Activated CD4-positive, alpha-beta T cell treated with anti-CD3 and anti-CD28 coated beads for 24 hours (primary cell): ENCODE results near the gene MAD1L1.
"Not testable (repeated sequence)": the region's sequence is repeated elsewhere in the genome, so short reads cannot be mapped to it uniquely, and the experiment has no call there.

Source experiments
- DNase-seq, 2 donors: peaks; one replicate each; pipeline ENCODE4 v3.0.0-alpha.2; 2020; ENCODE audit warnings: low read depth in 2 of 2

The MAD1L1 gene

DNA sequence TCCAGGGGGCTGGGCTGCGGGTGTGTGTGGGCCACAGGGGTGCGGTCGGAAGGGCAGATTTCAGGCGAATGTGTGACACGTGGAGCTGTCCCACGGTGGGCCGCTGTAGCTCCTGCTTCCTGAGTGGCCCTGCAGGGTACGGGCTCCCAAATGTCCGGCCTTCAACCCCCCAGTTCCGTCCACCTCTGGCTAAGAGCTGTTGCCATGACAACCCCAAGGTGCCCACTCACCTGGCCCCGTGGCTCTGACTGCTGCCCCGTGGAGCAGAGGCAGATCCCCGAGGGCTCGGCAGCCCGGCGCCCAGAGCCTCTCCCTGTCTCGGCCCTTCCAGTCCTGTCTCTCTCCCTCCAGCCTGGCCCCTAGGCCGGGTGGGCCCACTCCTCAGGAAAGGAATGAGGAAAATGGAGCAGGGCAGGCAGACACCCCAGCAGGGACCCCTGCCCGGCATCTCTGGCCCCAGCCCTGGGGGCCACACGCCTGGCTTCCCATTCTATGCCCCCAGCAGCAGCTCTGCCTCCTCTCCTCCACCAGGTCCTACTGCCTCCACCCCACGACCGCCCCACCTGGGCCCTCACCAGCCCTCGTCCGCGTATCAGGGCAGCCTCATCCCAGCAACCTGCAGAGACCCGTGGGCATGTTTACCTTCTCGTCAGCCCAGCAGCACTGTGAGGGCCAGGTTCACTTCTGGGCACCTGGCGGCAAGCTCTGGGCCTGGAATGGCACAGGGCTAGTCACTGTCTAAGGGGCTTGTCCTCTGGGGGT, 347.1 kb downstream of the MAD1L1 start:
- no peak for DNase-seq

DNA sequence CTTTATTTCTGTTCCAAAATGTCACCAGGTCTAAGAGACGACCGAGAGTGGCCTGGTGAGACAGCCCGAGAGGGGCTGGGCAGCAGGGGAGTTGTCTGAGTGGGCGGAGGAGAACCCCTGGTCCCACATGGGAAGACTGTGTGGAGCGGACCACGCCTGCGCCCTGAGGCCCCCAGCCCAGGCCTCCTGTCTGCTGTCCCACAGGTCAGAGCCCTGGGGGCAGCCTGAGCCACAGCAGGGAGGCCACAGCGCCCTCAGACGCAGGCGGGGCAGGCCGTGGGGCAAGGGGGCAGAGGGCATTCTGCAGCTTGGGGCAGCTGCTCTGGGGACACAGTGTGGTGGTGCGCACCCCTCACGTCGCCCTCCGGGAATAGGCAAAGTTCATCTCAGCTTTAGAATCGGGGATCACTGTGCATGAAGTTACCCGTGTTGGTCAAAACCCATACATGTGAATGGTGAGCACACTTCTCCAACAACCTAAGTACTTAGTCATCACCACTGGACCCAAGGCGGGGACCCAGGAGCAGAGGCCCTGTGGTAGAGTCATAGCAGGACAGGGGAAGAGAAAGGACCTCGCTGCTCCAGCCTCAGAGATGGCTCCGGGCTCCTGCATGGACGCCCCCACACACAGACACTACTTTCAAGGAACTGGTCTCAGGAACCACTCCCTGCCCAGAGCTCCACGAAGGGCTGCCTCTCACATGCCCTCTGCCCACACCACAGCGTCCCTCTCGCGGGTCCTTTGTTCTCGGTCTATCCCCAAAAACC, 348.0 kb downstream of the MAD1L1 start:
- DNase-seq, result no peak

DNA sequence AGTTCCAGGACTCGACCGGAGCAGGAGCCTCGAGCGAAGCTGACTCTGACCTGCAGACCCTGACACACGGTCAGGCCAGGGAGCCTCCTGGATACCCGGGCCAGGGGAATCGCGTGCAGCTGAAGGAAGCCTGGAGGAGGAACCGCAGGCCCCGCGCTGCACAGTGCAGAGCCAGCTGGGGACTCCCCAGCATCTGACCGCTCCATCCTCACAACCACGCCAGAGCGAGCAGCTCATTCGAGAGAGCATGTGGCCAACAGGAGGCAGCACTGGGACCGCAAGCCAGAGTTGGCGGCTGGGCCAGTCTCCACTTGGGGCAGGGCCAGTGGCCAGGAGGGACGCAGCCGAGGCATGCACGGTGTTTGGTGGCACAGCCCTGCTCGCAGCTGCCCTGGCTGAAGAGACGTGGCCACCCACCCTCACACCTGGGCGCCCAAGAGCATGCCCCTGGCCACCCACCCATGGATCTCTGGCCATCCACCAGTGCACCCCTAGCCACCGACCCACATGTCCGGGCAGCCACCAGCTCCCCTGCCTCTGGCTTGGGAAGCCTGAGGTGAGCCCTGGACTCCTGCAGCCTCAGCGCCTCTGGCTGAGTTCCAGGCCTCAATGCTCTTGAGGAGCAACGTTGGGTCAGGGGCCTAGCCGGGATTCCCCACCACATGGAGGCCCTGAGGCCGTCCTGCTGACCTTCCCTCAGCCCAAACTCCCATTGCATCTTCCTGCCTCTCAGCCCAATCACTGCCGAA, 348.7 kb downstream of the MAD1L1 start:
- DNase-seq, result no peak

GRCh38 chr7:1883031-1883761, 349.5 kb downstream of the MAD1L1 start:
- DNase-seq, result no peak

DNA sequence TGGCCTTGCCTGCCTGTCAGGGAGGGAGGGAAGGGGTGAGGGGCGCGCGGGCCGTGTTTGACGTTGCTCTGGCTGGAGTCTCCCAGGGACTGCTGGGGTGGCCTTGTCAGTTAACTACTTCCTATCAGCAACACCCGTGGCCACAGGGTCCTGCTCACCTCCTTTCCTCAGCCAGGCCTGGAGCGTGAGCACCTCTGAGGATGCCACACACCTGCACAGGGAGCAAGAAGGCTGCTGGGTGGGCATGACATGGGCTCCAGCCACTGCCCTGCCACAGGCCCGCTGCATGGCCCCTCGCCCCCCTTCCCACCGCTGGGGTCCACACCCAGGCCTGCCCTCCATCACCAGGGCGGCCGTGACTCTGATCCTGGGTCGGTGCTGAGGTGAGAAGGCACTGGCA, 350.3 kb downstream of the MAD1L1 start:
- no peak for DNase-seq

GRCh38 chr7:1881946-1882345, 350.8 kb downstream of the MAD1L1 start:
- DNase-seq, result no peak

DNA sequence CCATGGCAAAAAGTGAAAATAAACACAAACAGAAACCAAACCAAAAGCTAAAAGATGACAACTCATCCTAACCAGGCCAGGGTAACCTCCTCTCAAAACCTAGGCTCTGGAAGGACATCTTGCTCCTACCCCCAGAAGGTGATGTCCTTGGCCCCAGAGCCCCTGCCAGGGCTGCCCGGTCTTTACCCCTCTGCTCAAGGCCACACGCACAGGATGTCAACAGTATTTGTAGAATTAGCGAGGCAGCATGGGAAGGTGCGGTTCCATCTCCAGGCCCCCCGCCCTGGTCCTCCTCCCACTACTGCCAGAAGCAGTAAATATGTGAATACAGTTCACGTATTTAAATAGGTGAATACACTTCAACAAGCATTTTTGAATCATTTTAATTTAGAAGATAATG, 356.1 kb downstream of the MAD1L1 start:
- DNase-seq, result not testable (repeated sequence)

- DNase-seq, result not testable (repeated sequence)
Observed at GRCh38 chr7:1875392-1876199, 357.1 kb downstream of the MAD1L1 start.

DNA sequence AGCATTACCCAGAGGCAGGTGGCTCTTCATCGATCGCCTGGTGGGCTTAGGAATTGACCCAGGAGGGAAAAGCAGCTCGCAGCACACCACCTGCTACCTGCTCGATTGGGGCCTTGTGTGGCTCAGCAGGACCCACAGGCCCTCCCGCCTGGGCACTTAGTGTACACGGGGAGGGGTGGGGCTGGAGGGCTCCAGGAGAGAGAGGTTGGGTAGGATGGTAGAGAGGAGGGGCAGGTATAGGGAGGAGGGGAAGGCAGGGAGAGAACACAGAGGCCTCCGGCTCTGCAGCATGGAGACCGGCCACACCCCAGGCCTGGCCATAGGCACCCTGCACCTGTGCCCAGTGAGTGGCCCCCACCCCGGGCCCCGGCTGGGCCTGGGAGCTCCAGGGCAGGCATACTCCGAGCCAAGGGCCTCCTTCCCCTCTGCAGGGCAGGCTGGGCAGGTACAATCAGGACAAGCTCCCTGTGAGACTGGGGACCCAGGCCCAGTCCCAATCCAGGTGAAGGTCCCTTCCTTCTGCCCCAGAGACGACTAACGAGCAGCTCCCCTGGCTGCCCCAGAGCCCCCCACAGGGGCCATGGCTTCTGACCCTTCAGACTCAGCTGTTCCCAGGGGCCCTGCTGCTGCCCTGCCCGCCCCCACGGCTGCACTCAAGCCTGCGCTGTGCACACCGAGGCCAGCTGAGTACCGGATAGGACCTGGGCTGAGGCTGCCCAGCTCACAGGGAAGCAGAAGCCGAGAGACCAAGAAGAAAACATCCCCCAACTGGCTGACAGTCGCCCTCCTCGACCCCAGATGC, 358.0 kb downstream of the MAD1L1 start:
- not testable (repeated sequence) for DNase-seq

DNA sequence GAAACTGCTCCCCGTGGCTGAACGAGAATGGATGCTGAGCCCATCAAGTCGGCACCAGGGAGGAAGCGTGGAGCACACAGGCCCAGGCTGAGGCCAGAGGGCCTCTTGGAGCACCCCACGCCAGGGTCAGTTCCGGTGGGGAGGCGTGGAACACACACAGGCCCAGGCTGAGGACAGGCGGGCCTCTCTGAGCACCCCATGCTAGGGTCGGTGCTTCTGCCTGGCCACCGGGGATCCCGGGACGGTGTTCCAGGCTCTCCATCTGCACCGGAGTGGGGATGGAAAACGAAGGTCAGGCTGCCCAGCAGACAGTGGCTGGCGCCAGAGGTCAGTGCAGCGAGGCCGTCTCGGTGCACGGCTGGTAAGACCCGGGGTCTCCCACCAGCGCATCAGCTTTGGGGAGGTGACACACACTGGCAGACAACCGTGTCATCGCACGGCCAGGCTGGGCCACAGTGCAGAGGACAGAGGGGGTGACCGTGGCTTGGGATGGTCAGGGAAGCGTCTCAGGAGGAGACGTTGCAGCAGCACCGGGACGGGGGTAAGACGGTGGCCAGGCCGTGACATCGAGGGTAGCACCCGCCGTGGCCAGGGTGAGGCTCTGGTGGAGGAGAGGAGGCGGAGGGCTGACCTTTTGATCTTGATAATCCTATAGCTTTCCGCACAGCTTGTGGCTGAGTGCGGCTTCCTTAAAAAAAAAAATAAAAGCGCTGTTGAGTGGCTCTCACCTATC, 358.7 kb downstream of the MAD1L1 start:
- DNase-seq, result no peak

GRCh38 chr7:1873421-1873820, 359.3 kb downstream of the MAD1L1 start:
- DNase-seq, result no peak

- no peak for DNase-seq
Observed at GRCh38 chr7:1873070-1873405, 359.7 kb downstream of the MAD1L1 start.

DNA sequence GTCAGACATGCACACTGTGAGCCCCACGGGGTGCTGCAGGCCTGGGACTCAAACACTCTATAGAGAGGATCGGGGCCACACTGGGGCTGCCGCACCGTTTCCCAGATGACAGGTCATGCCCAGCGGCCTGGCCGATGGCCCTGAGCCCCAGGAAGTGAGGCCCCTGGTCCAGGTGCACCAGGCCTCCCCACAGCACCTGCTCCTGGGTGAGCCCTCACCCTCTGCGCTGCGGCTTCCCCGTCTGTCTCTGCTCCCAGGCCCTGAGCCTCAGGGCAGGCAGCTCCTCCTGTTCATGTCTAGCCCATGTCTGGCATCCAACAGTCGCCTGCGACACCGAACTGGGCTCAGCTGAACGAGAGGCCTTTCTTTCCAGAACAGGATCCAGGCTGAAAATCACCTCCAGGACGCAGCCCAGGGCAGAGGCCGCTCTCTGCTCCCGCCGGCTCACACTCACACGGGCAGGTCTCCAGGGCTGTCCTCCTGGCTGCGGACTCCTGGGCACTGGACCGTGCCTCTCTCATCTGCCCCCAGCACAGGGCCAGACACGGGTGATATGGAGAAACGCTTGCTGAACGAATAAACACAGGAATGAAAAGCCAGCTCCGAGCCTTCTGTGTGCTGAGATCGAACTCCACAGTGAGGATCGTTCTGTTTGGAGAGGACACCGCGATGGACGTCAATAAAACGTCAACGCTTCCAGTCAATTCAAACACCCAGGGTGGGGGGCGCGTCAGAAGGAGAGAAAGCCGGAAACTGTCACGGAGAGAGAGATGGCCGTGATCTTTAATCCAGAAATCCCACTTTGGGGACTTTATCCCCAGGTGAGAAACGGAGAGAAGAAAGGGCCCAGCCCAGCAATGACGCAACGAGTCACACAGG, 360.3 kb downstream of the MAD1L1 start:
- no peak for DNase-seq

DNA sequence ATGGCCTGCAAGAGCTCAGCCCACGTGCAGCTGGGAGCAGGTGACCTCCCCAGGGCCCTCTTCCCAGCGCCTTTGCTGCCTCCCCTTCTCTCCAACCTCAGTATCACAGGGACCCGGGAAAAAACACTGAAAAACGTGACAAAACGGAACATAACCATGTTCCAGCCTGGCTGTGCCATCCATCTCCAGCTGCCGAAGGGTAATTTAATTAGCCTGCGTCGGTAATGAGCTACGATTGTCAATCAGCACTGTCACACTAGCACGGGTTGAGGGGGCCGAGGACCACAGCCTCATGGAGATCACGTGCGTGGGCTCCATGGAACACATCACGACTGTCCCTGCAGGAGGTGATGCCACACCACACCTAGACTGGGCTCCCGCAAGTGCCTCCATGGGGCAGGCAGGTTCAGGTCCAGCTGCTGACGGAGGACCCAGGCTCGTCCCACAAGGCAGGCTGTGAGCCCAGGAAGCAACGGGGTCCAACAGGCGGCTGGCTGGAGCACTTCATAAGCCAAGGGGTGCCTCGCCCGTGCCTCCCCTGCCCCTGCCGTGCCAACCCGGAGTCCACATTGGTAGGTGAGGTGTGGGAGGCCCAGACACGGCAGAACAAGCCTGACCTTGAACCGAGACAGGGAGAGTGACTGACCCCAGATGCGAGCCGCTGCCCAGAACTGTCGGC, 363.2 kb downstream of the MAD1L1 start:
- DNase-seq, result no peak

- no peak for DNase-seq
Observed at GRCh38 chr7:1868516-1869165, 364.1 kb downstream of the MAD1L1 start.

GRCh38 chr7:1867370-1868260, 365.1 kb downstream of the MAD1L1 start:
- DNase-seq, result no peak
